Erythroblast (primary cell): ENCODE measurements around the gene MAP3K20.

Experiments
- GATA1 ChIP-seq: IDR thresholded peaks from 2 replicates; pipeline ENCODE4 v1.6.1; 2011; ENCODE audit warnings: low read depth, mild to moderate bottlenecking, control low read depth, low read length, moderate library complexity
- POLR2A ChIP-seq: IDR thresholded peaks from 2 replicates; pipeline ENCODE4 v1.6.1; 2011; ENCODE audit warnings: mild to moderate bottlenecking, low read length

- TF ChIP-seq POLR2A (no peak), GATA1 (no peak)
These were observed 43.6 kb upstream of the MAP3K20 start for GRCh38 chr2:173032032-173032431.
